Measurements from ENCODE around the gene CCDC154. TPM values are rescaled to one million over a fixed set of nuclear protein-coding genes. Genes with fewer than 3 reads are reported as not detected.
A peak's percentile ranks its signal among the peaks of the same experiment; 100 is the strongest.

CCDC154 gene
- total and polyA plus RNA-seq, 2 donors (not counting 3 experiments of a cell fraction or from before 2014, with no cell fraction given), result 0.65 to 0.75 TPM

- FAIRE-seq (no peak), DNase-seq (ENCODE audit: low read depth, low spot score) (no peak)
- H4K20me1 ChIP-seq (replicated peaks; ENCODE audit: control insufficient read depth, extremely low read depth, insufficient read depth, low read length), result no peaks in the 10 kb centered on the region
- TF ChIP-seq POLR2AphosphoS5 (IDR thresholded peaks at IDR 0.05; ENCODE audit: insufficient read depth, low read depth, low read length) (no peak), MYC (IDR thresholded peaks at IDR 0.05; ENCODE audit: low read depth, low read length) (no peak), POLR2A (IDR thresholded peaks at IDR 0.05; ENCODE audit: low read depth, low read length) (no peak), MAX (IDR thresholded peaks at IDR 0.05; ENCODE audit: insufficient read depth, insufficient read length) (no peak), EZH2 (IDR thresholded peaks at IDR 0.05; ENCODE audit: borderline replicate concordance, low read depth, low read length, severe bottlenecking) (no peak), GATA2 (IDR thresholded peaks at IDR 0.05; ENCODE audit: insufficient read depth, insufficient read length, low read depth, low read length) (no peak), CTCF (IDR thresholded peaks at IDR 0.05; ENCODE audit: extremely low read depth in 1 of 2, insufficient read depth in 1 of 2, low read depth in 1 of 2, low read length in 2 of 2) (no peak), JUN (IDR thresholded peaks at IDR 0.05; ENCODE audit: borderline replicate concordance, insufficient read depth, insufficient read length, low read depth) (no peak), FOS (IDR thresholded peaks at IDR 0.05; ENCODE audit: borderline replicate concordance, insufficient read depth, low read length) (no peak)
- ChIA-PET CTCF (no interaction called here), POLR2A (no interaction called here)
- H3K9me1 ChIP-seq (replicated peaks; ENCODE audit: control insufficient read depth, extremely low read depth, insufficient read depth, low read length), result no peaks in the 10 kb centered on the region
- no peaks in the 10 kb centered on the region for H3K4me1 ChIP-seq (ENCODE audit: control insufficient read depth, extremely low read depth, insufficient read depth, low read length)
- H3K9ac ChIP-seq (replicated peaks; ENCODE audit: extremely low read depth, insufficient read depth, low read length), result no peak overlapping the region
- H3K27ac ChIP-seq (ENCODE audit: insufficient read depth, low read depth, low read length), result no peak overlapping the region
- no peak overlapping the region for H3K4me3 ChIP-seq (replicated peaks in 1 of 3; ENCODE audit: insufficient read depth in 1 of 3, low read depth in 1 of 3, low read length in 3 of 3)
- H3K79me2 ChIP-seq (ENCODE audit: control insufficient read depth, insufficient read depth, low read length), result no peaks in the 10 kb centered on the region
- dilution Hi-C loops (cut with MboI; ENCODE audit: extremely low pct_ligation_motif_present, low sequenced_read_pairs), result no loop called here
- no peaks in the 10 kb centered on the region for H3K27me3 ChIP-seq (ENCODE audit: control insufficient read depth in 2 of 2, insufficient read depth in 2 of 2, low read length in 2 of 2)
- TSS peak; percentile 45 for BruUV-seq (replicated peaks)
- H3K36me3 ChIP-seq (ENCODE audit: control insufficient read depth in 2 of 2, extremely low read depth in 1 of 2, insufficient read depth in 2 of 2, low read length in 2 of 2), result peaks cover 0 to 17% of the 10 kb centered on the region in 2 experiments
- H2AFZ ChIP-seq (ENCODE audit: low read depth, low read length), result no peak overlapping the region
- intact Hi-C loops (cut with micrococcal nuclease), result no loop called here
- H3K9me3 ChIP-seq (replicated peaks; ENCODE audit: control insufficient read depth, insufficient read depth, low read length), result no peaks in the 10 kb centered on the region
- no peak overlapping the region for H3K4me2 ChIP-seq (ENCODE audit: insufficient read depth, low read length)
Observed at GRCh38 chr16:1445518-1446203, 1.3 kb upstream of the CCDC154 start.

All from endothelial cell of umbilical vein (primary cell).